DND-41 (cell line): ENCODE results near the gene MDC1.
"Not testable (repeated sequence)": the region's sequence is repeated elsewhere in the genome, so short reads cannot be mapped to it uniquely, and the experiment has no call there.

ENCODE experiments used
- ATAC-seq: fragments of 200-7000 bp; cut with Tn5 transposase; 3 replicates; pipeline ENCODE4 v1.9.1; 2021; ENCODE audit warnings: low read depth; ENCODE audit not compliant: insufficient read depth
- DNase-seq: peaks from one replicate; pipeline ENCODE4 v3.0.0-alpha.2; 2020
- H2AFZ ChIP-seq: 2 replicates; pipeline ENCODE4 v1.6.0; 2012; ENCODE audit warnings: low read depth, low read length
- H3K27ac ChIP-seq: 2 replicates; pipeline ENCODE4 v1.5.1; 2012; ENCODE audit warnings: low read length, inconsistent platforms
- H3K27me3 ChIP-seq: fragments of 200-600 bp; sonication (generic); 2 replicates; pipeline ENCODE4 v1.6.0; 2012; ENCODE audit warnings: low read length, mild to moderate bottlenecking, inconsistent platforms; ENCODE audit not compliant: insufficient read depth, poor library complexity
- H3K36me3 ChIP-seq: 2 replicates; pipeline ENCODE4 v1.5.1; 2012; ENCODE audit warnings: low read length, inconsistent platforms; ENCODE audit not compliant: insufficient read depth
- H3K4me1 ChIP-seq: 2 replicates; pipeline ENCODE4 v1.5.1; 2012; ENCODE audit warnings: mild to moderate bottlenecking, low read length; ENCODE audit not compliant: insufficient read depth
- H3K4me2 ChIP-seq: 2 replicates; pipeline ENCODE4 v1.6.0; 2012; ENCODE audit warnings: mild to moderate bottlenecking, moderate library complexity, low read length, inconsistent platforms; ENCODE audit not compliant: insufficient read depth
- H3K4me3 ChIP-seq, 2 experiments: fragments of 200-600 bp in 1 of 2; shearing (Covaris generic) in 1 of 2; 2 replicates each; pipeline ENCODE4 v1.5.1; 2012 to 2016; ENCODE audit warnings: inconsistent platforms in 2 of 2, low read length in 2 of 2, mild to moderate bottlenecking in 2 of 2, low read depth in 1 of 2, moderate library complexity in 1 of 2
- H3K79me2 ChIP-seq: 2 replicates; pipeline ENCODE4 v1.6.0; 2012; ENCODE audit warnings: low read length, inconsistent platforms; ENCODE audit not compliant: insufficient read depth
- H3K9ac ChIP-seq: 2 replicates; pipeline ENCODE4 v1.6.0; 2012; ENCODE audit warnings: low read depth, mild to moderate bottlenecking, inconsistent platforms, low read length, moderate library complexity
- H3K9me3 ChIP-seq: 2 replicates; pipeline ENCODE4 v1.5.1; 2012; ENCODE audit warnings: low read length, moderate library complexity, mild to moderate bottlenecking, inconsistent platforms; ENCODE audit not compliant: insufficient read depth, severe bottlenecking
- H4K20me1 ChIP-seq: 2 replicates; pipeline ENCODE4 v1.6.0; 2012; ENCODE audit warnings: low read length; ENCODE audit not compliant: insufficient read depth
- CTCF ChIP-seq: IDR thresholded peaks from 2 replicates; pipeline ENCODE4 v1.5.1; 2012; ENCODE audit warnings: borderline replicate concordance, low read length, moderate library complexity, mild to moderate bottlenecking; ENCODE audit not compliant: poor library complexity, severe bottlenecking; ENCODE audit errors: extremely low read depth
- EZH2 ChIP-seq: IDR thresholded peaks from 3 replicates; pipeline ENCODE4 v1.6.1; 2012; ENCODE audit warnings: borderline replicate concordance, low read depth, mild to moderate bottlenecking, moderate library complexity, low read length, inconsistent platforms; ENCODE audit not compliant: severe bottlenecking

The MDC1 gene

GRCh38 chr6:30723843-30724741 lies 7.0 kb upstream of the MDC1 start:
- H3K27me3 ChIP-seq, result not testable (repeated sequence)

GRCh38 chr6:30723159-30723842 lies 6.2 kb upstream of the MDC1 start:
- Histone ChIP-seq H3K27ac (peak overlapping the region; percentile 93), H3K36me3 (peaks cover 68% of the 10 kb centered on the region), H3K4me1 (peaks cover 47% of the 10 kb centered on the region), H3K79me2 (peaks cover 75% of the 10 kb centered on the region), H4K20me1 (peaks cover 54% of the 10 kb centered on the region), H3K4me3 (peak overlapping the region; percentile 4 to 99; a peak in 3 of 4 replicates), H3K9ac (peak overlapping the region; percentile 98), H3K4me2 (peak overlapping the region; percentile 86)
- H3K27me3 ChIP-seq, H3K9me3 ChIP-seq, H2AFZ ChIP-seq, ATAC-seq, DNase-seq: not testable (repeated sequence)

More at GRCh38 chr6:30723843-30724741, 7.0 kb upstream of the MDC1 start:
- Histone ChIP-seq H3K36me3 (peaks cover 71% of the 10 kb centered on the region), H3K4me3 (peak overlapping the region in 1 of 2 experiments; percentile 99; a peak in 2 of 4 replicates), H3K9ac (peak overlapping the region; percentile 98), H3K4me2 (peak overlapping the region; percentile 86), H4K20me1 (peaks cover 54% of the 10 kb centered on the region), H3K4me1 (peaks cover 39% of the 10 kb centered on the region), H3K79me2 (peaks cover 67% of the 10 kb centered on the region)
- TF ChIP-seq CTCF, result peak; percentile 35
- not testable (repeated sequence) for H3K9me3 ChIP-seq, ATAC-seq, H3K27ac ChIP-seq, H2AFZ ChIP-seq
- DNase-seq, result peak; percentile 23

- no peak overlapping the region for H2AFZ ChIP-seq
- peak overlapping the region; percentile 98 for H3K9ac ChIP-seq
- peaks cover 61% of the 10 kb centered on the region for H3K36me3 ChIP-seq
- H3K4me3 ChIP-seq, result peak overlapping the region; percentile 93 to 99; a peak in 3 of 4 replicates
- peaks cover 50% of the 10 kb centered on the region for H3K4me1 ChIP-seq
- no peak for TF ChIP-seq EZH2
- peak; percentile 93 for TF ChIP-seq CTCF
- H4K20me1 ChIP-seq, result peaks cover 47% of the 10 kb centered on the region
- DNase-seq (peak; percentile 82), ATAC-seq (no peak)
- H3K27me3 ChIP-seq, result no peaks in the 10 kb centered on the region
- peak overlapping the region; percentile 86 for H3K4me2 ChIP-seq
- peaks cover 83% of the 10 kb centered on the region for H3K79me2 ChIP-seq
- H3K27ac ChIP-seq, result peak overlapping the region; percentile 93
- H3K9me3 ChIP-seq, result no peaks in the 10 kb centered on the region
Observed at GRCh38 chr6:30722280-30723112, 5.4 kb upstream of the MDC1 start.

GRCh38 chr6:30722025-30722279 lies 4.9 kb upstream of the MDC1 start:
- ATAC-seq, result not testable (repeated sequence)

More at GRCh38 chr6:30722025-30722279, 4.9 kb upstream of the MDC1 start:
- peak overlapping the region; percentile 93 to 99 for H3K4me3 ChIP-seq
- peak overlapping the region; percentile 86 for H3K4me2 ChIP-seq
- peaks cover 83% of the 10 kb centered on the region for H3K79me2 ChIP-seq
- H3K9ac ChIP-seq, result peak overlapping the region; percentile 98
- peak; percentile 33 for DNase-seq
- peaks cover 47% of the 10 kb centered on the region for H4K20me1 ChIP-seq
- H3K4me1 ChIP-seq, result peaks cover 50% of the 10 kb centered on the region
- peak overlapping the region; percentile 93 for H3K27ac ChIP-seq
- H3K9me3 ChIP-seq, H3K27me3 ChIP-seq, H2AFZ ChIP-seq: not testable (repeated sequence)
- peaks cover 57% of the 10 kb centered on the region for H3K36me3 ChIP-seq
